ENCODE data around the gene KDSR.
A peak's percentile ranks its signal among the peaks of the same experiment; 100 is the strongest.

KDSR gene

GRCh38 chr18:63319383-63320122 is 47.5 kb downstream of the KDSR start, which contains the start of gene BCL2:
TSS of gene BCL2 (minus strand) at chr18:63319769.
- DNase-seq, result no peak

GRCh38 chr18:63318889-63319382 is 48.1 kb downstream of the KDSR start:
- no peak for DNase-seq

GRCh38 chr18:63317982-63318888 is 48.8 kb downstream of the KDSR start:
- no peak for DNase-seq

GRCh38 chr18:63317556-63317946 is 49.5 kb downstream of the KDSR start:
- no peak for DNase-seq

GRCh38 chr18:63316612-63317555 is 50.1 kb downstream of the KDSR start:
- no peak for DNase-seq

- no peak for DNase-seq
Observed at GRCh38 chr18:63315876-63316275, 51.1 kb downstream of the KDSR start.

- no peak for DNase-seq
Observed at GRCh38 chr18:63315131-63315662, 51.8 kb downstream of the KDSR start.

- no peak for DNase-seq
Observed at GRCh38 chr18:63314062-63314790, 52.8 kb downstream of the KDSR start.

- DNase-seq, result no peak
Observed at GRCh38 chr18:63313396-63313917, 53.5 kb downstream of the KDSR start.

GRCh38 chr18:63312737-63313395 is 54.1 kb downstream of the KDSR start:
- DNase-seq, result no peak

GRCh38 chr18:63312019-63312409 is 55.0 kb downstream of the KDSR start:
- no peak for DNase-seq

GRCh38 chr18:63311118-63312018 is 55.6 kb downstream of the KDSR start:
- no peak for DNase-seq

- DNase-seq, result no peak
Observed at GRCh38 chr18:63309422-63309821, 57.6 kb downstream of the KDSR start.

- DNase-seq, result peak; percentile 88
Observed at GRCh38 chr18:63307551-63308200, 59.3 kb downstream of the KDSR start.

GRCh38 chr18:63306819-63307550 is 60.0 kb downstream of the KDSR start:
- DNase-seq, result no peak

GRCh38 chr18:63306249-63306648 is 60.8 kb downstream of the KDSR start:
- DNase-seq, result no peak

- DNase-seq, result no peak
Observed at GRCh38 chr18:63303547-63303946, 63.5 kb downstream of the KDSR start.

- no peak for DNase-seq
Observed at GRCh38 chr18:63302636-63303405, 64.2 kb downstream of the KDSR start.

Measured in NCI-H524 treated with DMSO at 0.1 percent for 48 hours (cell line).